HG03469 (cell line): ENCODE results near the gene SORCS2.
"Not testable (repeated sequence)": the region's sequence is repeated elsewhere in the genome, so short reads cannot be mapped to it uniquely, and the experiment has no call there.

Source experiments
- ATAC-seq: cut with Tn5 transposase; IDR thresholded peaks from one replicate; pipeline ENCODE4 v1.9.1; 2021; ENCODE audit warnings: mild to moderate bottlenecking, moderate library complexity, moderate number of reproducible peaks; ENCODE audit not compliant: unreplicated experiment

SORCS2 gene

DNA sequence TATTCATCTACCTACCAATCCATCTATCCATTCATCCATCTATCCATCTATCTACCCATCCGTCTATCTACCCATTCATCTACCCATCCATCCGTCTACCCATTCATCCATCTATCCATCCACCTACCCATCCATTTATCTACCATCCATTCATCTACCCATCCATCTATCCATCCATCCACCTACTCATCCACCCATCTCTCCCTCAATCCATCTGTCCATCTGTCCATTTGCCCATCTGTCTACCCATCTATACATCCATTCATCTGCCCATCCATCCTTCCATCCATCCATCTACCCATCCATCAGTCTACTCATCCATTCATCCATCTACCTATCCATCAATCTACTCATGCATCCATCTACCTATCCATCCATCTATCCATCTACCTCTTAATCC is 369.2 kb downstream of the SORCS2 start:
- ATAC-seq: no peak

DNA sequence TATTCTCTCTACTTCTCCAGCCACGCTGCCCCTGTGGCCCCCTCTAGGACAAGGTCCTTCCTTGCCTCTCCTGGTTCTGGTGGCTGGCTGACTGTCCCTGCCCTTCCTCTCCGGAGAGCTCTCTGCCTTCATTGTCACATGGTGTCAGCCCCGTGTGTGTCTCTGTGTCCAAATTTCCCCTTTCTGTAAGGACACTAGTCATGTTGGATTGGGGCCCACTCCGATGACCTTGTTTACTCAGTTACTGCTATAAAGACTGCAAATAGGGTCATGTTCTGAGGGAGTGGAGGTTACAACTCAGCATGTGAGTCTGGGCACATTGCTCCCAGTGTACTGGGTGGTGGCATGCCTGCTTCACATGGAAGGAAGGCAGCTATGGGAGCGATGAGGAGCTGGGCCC is 371.9 kb downstream of the SORCS2 start:
- ATAC-seq: no peak

DNA sequence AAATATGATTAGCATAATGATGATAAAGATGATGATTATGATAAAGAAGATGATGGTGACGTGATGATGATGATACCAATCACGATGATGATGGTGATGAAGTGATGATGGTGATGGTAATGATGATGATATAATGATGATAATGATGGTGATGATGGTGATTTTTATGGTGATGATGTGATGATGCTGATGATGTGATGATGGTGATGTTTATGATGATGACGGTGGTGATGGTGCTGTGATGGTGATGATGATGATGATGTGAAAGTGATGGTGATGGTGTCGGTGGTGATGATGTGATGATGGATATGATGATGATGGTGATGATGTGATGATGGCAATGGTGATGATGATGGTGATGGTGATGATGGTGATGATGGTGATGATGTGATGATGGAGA is 373.1 kb downstream of the SORCS2 start:
- no peak for ATAC-seq

DNA sequence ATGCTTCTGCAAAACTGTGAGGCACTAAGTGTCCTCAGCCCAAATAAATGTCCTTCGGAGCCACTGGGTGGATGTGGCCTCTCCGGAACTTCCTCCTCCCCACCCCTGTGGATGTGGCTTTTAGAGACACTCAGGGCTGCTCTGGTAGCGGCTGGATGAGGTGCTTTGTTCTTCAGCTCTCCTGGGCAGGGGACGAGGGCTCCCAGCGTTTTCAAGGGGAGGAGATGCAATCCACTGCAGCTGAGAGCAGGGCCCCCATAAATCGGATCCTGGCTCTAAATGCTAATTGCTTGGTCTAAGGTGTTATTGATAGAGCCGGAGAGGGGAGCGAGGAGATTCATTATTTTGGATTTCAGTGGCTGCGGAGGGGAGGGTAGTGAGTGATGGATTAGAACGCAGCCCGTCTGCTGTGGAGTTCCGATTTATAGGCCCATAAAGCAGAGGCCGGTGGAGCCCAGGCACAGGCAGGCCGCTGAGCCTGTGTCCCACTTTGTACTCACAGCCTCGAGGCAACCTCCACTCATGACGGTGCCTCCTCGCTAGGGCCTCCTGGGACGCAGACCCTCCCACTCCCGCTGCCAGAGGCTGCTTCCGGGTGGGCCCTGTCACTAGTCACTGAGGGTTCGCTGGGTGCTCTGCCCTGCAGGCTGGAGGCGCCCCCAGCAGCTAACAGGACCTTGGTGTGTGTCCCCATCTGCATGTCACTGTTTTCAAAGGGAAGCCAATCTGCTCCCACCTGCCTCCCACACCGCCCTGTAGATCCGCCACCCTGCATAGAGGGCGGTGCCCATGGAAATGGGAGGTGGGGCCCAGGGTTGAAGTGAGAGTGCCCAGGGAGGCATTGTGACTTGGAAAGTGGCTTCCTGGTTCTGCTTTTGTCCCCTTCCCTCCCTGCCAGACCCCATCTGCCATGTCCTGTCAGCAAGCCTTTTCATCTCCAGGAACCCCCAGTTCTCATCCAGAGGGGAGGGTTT is 377.8 kb downstream of the SORCS2 start:
- ATAC-seq: no peak

DNA sequence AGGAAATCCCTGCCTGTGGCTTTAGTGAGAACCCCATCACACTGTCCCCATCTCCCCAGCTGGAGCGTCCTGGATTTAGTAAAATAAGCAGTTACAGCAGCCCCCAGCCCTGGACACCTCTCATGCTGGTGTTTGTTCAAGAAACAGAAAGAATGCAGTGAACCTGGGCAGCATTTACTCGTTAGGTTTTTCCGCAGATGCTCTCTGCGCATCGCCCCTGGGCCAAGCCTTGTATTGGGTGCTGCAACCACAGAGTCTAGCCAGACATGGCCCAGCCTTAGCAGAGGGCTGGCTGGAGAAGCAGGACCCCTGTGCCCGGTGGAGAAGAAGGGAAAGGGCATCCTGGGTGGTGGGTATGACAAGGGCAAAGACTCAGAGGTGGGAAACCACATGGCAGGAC is 378.7 kb downstream of the SORCS2 start:
- ATAC-seq: no peak

DNA sequence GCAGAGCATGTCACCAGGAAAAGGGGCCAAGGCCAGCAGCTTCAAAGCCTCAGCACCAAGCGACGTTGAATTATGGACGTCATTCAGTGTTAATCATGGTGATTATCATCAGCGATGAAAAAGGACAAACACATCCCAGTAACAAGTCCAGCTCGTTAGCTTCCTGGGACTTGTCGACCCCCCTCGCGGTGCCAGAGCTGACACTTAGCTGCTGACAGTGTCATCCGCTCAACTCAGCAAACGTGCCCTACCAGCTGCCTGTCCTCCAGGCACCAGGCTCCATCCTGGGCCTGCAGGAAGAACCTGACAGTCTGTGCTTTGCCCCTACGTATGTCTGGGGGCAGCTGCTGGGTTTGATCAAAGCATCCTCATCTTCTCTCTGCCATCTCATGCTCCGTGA is 379.4 kb downstream of the SORCS2 start:
- ATAC-seq: no peak

DNA sequence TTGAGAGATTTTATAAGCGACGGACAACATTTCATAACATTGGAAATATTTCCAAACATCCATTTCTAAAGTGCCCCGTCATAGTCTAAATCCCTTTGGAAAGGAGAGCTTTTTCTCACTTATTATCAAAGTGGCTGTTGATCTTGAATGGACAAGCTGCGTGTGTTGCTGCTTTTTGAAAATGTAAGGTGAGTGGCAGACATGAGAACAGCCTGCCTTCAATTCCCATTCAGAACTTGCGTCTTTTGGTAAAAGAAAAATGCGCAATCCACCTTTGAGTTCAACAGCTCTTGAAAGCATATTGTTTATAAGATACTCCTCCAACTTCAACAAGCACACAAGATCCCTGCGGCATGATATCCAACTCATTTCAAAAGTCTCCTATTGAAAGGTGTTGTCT is 380.6 kb downstream of the SORCS2 start:
- no peak for ATAC-seq

DNA sequence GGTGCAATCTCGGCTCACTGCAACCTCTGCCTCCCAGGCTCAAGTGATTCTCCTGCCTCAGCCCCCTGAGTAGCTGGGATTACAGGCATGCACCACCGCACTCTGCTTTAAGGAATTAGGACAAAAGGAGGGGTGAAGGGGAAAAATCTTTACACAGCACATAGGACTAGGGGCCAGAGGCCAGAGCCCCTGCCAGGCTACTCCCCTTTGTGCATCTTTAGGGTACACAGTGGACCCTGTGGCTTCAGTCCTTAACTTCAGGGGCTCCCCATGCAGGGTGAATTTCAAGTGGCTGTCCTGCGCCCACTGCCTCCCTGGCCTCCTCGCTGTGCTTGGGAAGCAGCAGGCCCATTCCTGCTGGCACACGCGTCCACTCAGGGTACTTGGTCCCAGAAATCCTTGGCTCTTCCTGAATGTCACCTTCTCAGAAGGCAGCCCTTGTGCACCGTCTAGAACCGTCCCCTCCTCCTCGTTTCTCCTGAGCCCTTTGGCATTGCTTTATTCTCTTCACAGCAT is 381.3 kb downstream of the SORCS2 start:
- no peak for ATAC-seq

DNA sequence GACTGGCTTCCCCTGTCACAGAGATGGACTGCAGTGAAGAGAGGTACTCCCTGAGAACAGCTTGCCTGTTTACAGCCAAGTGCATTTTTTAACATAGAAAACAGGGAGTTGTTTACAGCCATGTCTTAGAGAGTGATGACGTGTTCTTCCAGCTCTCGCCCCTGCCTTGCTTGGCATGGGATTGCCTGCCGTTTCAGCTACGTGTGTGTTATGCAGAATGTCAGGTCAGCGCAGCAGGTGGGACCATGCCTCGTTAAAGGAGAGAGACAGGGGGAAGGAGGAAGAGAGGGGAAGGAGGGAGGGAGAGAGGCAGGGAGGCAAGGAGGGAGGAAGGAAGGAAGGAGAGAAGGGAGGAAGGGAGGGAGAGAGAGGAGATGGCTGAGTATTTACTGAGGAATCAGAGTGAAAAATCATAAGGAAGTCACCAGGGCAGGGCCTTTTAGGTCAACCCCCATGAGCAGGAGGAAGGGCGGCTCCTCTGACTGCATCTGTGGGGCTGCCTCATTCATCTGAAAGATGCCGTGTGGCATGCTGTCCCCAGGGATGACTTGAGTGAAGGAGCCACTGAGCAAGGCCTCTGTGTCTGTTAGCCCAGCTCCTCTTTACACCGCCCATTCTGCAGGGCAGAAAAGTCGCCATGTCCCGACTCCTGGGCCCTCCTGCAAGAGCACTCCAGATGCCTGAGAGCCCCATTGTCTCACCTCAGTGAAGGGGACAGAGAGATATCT is 382.1 kb downstream of the SORCS2 start:
- no peak for ATAC-seq

DNA sequence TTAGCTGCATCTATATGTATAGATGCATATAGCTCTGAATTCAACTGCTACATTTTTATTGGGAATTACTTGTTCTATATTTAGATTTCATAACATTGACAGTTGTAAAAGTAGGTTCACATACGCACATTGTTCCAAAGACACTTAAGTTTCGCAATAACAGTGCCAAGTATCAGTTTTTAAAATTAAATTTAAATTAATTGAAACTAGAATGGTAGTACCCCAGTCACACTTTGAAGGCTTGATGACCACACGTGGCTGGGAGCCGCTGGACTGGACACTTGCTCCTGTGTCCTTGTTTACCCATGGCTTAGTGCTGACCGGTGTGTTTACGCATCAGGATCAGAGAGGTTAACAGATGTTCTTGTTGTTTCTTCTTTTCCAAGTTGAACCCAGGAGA is 383.1 kb downstream of the SORCS2 start:
- no peak for ATAC-seq

DNA sequence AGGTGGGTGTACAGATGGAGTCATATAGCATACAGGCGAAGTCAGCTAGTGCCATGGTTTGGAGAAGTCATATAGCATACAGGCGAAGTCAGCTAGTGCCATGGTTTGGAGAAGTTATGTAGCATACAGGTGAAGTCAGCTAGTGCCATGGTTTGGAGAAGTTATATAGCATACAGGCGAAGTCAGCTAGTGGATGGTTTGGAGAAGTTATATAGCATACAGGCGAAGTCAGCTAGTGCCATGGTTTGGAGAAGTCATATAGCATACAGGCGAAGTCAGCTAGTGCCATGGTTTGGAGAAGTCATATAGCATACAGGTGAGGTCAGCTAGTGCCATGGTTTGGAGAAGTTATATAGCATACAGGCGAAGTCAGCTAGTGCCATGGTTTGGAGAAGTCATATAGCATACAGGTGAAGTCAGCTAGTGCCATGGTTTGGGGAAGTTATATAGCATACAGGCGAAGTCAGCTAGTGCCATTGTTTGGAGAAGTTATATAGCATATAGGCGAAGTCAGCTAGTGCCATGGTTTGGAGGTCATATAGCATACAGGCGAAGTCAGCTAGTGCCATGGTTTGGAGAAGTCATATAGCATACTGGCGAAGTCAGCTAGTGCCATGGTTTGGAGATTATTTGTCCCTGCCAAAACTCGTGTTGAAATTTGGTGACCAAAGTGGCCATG is 385.2 kb downstream of the SORCS2 start:
- ATAC-seq: not testable (repeated sequence)

DNA sequence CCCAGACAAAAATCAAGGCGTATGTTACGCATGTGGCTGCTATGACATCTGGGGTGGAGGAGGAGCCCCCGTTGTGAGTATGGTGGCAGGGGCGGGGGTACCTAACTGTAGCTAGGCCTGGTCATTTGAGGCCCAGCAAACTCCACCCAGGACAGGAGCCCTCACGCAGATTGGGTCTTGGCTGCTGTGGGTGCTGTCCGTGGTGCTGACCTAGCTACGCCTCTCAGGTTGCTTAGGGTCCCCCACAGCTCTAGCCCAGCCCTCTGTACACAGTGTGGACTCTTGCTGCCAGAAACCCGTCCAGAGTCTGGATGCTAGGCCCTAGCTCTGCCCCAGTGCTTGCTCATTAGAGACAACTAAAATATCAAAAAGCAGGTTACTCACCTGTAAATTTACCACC is 389.1 kb downstream of the SORCS2 start:
- ATAC-seq: no peak

DNA sequence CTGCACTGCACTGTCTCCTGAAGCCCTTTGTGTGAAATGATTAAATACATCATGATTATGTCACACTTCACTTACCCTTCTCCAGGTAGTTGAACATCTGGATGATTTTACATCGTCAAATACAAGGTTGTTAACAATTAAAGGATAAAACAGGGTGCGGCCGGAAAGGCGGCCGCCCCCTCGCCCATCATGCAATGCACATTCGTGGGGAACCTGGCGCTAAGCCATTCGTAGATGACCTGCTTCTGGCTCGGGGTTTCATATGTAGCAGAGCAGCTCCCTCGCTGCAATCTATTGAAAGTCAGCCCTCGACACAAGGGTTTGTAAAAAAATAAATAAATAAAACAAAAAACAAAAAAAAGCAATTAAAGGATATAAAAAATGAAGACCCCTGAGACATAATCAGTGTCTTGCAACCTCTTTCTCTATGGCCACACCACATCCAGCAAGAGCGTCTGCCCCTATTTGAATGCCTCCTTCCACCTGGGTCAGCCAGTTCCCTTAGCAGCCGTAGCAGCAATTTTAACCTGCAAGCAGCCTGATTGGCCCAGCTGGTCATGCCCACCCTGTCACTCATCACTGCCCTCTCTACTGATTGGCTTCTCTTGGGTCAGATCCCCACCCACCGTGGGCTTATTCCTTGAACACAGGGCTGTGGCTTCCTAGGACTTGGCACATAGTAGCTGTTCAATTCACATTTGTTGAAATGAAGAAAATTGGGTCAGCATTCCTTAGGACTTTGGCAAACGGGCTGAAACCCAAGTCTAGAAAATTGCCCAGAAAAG is 390.2 kb downstream of the SORCS2 start:
- no peak for ATAC-seq

DNA sequence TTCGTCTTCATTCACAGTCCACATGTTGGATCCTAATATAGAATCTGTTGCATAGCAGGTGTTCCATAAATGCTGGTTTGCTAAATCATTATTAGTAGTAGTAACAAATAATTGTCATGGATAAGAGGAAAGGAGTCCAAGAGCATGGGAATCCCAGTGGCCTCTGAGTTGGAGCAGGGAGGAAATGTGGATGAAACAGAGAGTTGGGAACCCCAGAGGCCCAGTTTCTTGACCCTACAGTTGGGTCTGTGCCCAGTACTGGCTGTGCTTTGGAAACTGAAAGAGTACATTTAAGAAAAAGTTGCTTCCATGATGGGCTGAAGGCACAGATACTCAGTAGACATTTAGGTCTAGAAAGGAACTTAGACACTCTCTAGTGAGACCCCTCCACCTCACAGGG is 391.8 kb downstream of the SORCS2 start:
- ATAC-seq: no peak

DNA sequence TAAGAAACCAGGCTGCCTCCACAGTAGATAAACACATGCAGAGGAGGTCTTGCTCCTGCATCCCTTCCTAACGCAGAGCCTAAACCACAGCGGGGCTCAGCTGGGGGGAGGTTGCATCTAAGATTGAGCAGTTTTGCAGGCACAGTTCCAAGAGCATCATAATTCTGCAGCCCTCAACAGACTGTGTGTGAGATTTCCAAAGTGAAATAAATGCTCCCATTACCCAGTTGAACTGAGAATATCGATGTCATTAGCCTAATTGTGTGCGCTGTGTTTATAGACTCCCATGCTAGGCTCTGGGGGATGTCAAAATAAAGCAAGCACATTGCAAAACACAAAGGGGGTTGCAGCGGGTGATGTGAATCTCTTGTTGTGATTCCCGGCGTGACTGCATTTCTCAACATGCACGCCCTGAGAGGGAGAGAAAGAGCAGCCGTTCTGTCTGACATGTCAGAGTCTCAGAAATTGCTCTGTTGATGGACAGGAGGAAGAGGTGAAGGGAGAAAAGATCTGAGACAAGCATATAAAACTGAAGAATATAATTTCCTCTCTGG is 392.3 kb downstream of the SORCS2 start:
- no peak for ATAC-seq

DNA sequence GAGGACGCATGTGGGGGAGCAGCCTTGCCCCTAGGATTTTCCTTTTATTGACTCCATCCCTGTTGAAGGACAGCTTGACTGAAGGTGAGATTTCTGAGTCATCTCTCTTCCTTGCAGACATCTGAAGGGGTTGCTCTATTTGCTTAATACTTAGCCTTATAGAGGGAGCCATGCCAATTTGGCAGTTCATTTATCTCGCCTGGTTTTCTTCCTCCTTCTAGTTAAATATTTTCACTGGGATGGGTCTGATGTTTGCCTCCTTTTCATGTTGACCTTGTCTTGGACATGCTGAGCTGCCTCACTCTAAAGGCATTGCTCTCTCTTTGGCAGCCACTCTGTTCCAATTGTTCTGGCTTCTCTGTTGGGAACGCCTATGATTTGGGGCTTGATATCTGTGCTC is 393.4 kb downstream of the SORCS2 start:
- ATAC-seq: no peak

DNA sequence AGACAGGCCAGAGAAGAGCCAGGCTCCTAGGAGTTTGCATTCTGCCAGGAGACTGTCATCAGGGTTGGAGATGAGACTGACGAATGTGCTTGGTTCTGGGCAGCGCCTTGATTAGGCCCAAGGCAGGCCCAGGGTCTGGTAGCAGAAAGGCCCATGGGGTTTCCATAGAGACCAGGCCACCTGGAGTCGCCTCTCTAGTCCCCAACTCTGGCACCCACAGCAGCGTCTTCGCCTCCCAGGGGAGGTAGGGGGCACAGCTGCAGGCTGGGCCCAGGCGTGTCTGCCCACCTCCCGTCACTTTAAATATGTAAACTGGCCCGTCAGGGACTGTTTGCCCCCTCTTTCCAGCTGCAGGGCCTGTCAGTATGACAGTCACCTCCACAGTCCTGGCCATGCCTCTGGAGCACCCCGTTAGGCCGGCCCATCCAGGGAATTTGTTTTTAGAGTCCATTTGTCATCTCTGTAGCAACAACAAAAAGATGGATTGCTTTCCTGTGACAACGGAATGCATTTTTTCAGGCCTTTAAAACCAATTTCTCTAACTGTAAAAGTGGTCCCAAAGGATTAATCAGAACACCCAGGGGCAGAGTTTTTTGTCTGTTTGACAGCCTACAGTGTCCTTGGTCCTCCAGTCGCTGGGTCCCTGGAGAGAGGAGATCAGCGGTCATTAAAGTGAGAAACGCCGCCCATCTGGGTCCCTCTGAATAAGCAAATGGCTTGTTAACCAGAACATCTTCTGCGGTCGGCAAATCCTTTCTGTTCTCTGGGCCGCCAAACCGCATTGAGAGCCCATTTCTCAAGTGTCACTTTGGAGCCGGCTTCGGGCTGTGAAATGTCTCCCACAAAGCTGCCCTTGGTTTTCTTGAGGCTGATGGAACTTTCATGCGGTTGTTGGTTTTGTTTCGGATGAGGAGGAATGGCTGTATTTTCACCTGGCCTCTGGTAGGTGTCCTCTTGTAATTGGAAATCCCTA is 395.4 kb downstream of the SORCS2 start:
- ATAC-seq: no peak

DNA sequence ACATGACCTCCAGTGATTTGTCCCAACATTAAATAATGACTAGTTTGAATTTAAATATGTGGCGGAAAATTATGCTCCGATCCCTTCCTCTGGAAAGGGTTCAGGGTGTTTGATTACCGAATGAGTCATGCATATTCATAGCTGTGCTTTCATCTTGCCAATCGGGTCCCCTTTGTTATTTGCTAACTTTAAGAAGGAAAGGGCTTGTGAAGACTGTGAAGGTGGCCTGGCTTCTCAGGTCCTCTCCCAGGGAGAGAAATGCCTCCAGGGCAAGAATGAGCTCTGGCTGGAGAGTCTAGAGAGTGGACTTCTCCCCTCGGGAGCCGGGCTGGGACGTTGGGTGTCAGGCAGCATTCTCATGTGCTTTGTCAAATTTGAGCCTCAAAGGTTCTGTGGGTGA is 397.9 kb downstream of the SORCS2 start:
- no peak for ATAC-seq

DNA sequence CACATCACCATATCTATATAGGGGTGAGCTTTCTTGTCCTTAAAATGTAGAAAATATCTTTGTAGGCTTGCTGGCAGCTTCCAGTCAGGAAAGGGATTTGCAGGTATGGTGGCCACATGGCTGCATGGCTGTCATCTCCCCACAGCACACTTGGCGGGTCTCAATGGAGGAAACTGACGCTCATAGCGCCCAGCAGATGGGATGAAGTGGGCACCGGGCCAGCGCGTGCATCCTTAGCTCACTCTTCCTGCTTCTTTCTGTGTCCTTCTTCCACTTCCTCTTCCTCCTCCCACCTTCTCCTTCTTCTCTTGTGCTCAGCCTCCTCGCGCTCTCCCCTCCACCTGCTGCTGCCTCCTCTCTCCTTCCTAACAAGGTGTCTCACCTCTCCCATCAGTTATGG is 398.6 kb downstream of the SORCS2 start:
- no peak for ATAC-seq
